Raji (cell line): ENCODE data around the gene RAB40B.

ENCODE experiments used
- POLR2A ChIP-seq: IDR thresholded peaks from 2 replicates; pipeline ENCODE4 v1.6.1; 2011; ENCODE audit warnings: low read depth, low read length, control low read depth; ENCODE audit not compliant: insufficient read depth

The RAB40B gene, protein sequence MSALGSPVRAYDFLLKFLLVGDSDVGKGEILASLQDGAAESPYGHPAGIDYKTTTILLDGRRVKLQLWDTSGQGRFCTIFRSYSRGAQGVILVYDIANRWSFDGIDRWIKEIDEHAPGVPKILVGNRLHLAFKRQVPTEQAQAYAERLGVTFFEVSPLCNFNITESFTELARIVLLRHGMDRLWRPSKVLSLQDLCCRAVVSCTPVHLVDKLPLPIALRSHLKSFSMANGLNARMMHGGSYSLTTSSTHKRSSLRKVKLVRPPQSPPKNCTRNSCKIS

DNA sequence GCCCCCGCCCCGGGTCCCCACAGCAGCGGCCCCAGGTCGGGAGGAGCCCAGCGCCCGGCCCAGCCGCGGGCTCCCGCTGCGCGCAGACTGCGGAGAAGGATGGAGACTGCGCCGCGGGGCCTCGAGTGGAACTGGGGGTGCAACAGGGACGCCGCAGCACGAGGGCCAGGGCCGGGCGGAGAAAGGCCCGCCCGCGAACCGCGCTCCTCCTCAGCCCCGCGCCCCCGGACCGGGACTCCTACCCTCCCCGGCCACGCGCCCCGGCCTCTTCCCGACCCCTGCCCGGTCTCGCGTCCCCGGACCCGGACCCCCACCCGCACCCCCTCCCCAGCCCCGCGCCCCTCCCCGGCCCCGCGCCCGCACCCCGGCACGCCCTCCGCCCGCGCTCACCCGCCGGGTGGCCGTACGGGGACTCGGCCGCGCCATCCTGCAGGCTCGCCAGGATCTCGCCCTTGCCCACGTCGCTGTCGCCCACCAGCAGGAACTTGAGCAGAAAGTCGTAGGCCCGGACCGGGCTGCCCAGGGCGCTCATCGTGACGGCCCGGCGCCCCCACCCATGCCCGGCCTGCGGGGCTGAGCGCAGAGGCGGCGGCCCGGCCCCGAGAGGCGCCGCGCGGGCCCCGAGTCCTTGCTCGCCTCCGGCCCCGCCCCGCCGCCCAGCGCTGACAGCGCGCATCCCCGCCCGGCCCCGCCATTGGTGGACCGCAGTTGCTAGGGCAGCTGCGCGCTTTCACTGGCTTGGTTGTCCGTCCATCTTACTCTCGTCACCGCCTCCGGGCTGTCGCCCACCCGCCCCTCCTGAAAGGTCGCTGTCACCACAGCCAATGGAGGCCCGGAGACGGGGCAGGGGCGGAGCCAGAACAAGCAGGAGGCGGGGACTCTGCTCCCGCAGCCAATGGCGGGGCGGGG is at the start of gene RAB40B:
RAB40B (minus strand) TSS at position 634 of the 909 bp plus-strand sequence; CDS start at position 532, 102 bp downstream.
- TF ChIP-seq POLR2A = no peak

DNA sequence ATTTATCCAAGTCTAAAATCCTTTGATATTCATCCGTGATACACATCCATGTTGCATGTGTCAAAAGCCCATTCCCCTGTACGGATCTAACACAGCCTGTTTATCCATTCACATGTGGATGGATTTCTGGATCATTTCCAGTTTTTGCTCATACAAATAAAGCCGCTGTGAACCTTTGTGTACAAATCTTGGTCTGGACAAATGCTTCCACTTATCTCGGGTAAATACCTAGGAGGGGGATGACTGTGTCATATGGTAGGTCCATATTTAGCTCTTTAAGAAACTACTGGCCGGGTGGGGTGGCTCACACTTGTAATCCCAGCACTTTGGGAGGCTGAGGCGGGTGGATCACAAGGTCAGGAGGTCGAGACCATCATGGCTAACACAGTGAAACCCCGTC is 47.0 kb upstream of the RAB40B start:
- TF ChIP-seq POLR2A = no peak

DNA sequence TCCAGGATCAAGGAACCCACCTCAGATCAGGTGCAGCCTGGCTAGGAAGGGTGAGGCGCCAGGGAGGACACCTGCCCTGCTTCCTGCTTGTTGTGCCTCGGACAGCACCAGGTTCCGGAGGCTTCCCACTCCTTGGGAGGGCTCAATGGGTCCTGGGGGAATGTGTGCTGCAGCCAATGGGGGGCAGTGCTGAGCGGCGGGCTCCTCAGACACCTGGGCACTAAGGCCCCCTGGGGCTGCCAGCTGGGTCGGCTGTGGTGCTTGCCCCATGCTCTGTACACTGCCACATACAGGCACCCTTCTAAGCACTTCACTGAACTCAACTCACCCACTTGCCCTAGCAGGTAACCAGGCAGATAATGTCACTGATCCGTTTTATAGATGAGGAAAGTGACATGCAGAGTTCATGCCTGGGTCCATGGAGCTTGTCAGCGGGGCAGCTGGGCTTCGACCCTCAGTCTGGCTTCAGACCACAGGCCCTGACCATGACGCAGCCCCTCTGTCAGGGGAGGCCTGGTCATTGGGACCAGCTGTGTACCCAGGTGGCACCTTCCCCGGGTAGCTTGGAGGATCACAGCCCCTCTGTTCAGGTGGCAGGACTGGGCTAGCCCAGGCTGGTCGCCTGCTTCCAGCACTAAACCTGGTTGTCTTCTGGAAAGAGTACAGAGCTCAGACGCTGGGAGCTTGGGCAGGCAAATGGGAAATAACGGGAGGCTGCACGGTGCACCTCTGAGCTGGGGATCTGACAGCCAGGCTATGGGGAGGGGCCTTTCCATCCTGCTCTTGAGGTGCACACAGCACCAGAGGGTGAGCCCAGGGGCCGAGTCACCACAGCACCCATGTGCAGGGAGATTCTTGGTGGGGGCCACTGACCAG is 45.1 kb upstream of the RAB40B start:
- no peak for TF ChIP-seq POLR2A

DNA sequence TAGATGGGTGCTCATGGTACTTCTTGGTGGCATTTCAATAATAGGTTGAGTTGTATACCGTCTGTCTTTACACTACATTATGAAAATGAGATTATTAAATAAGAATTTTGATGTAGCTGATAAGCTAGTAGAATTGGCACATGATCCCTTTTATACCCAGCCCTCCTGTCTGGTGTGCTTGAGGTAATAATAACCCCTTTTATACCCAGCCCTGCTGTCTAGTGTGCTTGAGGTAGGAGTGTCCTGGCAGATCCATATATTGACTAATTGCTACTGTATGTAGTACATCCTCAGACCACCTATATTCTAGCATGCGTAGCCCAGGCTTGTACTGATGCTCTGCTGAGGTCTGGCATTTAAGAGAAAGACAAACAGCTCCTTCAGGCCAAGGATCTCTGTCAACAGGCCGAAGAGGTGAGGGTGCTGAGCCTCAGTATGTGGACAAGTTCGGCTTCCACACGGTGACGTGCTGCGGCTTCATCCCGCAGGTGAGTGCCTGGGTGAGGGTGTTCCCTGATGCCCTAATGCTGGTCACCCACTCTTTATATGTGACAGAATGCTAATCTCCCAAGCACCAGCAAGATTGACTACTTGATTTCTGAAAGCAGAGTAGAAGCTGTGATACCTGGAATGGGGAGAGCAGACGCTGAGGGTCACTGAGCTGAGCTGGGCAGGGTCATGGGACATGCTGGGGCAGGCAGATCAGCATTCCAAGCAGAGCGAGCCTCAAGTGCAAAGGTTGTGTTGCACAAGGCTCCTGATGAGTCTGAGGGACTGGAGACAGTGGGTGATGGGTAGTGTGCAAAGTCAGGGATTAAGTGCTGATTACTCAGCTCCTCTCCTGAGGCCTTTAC is 42.6 kb upstream of the RAB40B start:
- TF ChIP-seq POLR2A = no peak

DNA sequence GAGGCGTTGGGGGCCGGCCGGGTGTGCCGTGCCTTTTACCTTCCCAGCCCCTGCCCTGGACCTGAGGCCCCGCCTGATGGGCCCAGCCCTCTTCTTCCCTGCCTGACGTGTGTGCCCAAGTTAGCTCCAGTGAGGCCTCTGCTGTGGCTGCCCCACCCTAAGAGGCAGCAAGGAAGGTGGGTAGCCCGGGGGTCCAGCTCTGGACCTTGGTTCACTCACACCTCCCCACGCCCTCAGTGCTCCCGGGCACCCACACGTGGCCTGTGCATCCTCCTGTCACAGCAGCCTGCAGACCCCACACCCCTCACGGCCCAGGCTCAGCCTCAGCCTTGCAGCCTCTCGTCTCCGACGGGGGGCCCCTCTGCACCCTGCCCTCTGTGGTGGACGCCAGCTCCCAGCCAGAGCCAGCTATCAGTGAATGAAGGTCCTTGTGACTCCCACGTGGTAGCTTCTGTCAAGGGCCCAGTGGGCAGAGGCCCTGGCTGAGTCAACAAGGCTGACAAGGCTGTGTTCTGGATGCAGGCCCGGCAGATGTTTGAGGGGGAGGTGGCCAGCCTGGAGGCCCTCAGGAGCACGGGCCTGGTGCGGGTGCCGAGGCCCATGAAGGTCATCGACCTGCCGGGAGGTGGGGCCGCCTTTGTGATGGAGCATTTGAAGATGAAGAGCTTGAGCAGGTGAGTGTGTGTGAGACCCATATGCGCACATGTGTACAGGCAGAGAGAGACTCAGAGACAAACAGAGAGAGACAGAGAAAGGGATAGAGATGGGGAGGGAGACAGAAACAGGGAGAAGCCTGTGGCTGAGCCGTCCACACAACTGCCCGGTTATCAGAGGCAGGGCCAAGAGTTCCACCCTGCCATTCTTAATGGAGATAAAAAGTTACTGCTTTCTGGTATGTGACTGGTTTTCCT is 39.7 kb upstream of the RAB40B start:
- TF ChIP-seq POLR2A = no peak

DNA sequence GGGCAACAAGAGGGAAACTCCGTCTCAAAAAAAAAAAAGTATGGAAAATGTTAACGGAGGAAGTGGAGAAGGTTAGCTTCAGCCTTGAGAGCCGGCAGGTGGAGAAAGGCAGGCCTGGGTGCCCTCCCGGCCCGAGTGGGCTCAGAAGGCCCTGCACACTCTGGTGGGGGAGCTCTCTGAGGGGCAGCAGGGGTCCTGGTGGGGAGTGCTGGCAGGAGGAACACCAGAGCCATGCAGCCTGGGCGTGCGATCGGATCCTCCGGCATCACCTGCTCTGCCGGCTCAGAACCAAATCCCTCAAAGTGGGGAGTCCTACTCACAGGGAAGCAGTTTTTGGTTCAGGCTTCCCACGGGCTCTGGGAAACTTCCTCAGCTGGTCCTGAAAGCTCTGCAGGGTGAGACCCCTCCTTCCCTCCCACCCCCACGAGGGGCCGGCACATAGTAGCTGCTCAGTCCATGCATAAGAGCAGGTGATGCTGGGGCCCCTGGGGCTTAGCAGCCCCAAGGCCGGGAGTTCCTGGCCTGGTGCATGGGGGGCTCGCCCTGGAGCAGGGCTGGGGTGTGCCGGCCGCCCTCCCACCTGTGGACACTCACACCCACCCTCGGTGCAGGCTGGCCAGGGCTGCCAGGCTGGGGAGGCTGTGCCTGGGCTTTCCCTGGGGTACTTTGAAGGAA is 38.1 kb upstream of the RAB40B start:
- TF ChIP-seq POLR2A = no peak

DNA sequence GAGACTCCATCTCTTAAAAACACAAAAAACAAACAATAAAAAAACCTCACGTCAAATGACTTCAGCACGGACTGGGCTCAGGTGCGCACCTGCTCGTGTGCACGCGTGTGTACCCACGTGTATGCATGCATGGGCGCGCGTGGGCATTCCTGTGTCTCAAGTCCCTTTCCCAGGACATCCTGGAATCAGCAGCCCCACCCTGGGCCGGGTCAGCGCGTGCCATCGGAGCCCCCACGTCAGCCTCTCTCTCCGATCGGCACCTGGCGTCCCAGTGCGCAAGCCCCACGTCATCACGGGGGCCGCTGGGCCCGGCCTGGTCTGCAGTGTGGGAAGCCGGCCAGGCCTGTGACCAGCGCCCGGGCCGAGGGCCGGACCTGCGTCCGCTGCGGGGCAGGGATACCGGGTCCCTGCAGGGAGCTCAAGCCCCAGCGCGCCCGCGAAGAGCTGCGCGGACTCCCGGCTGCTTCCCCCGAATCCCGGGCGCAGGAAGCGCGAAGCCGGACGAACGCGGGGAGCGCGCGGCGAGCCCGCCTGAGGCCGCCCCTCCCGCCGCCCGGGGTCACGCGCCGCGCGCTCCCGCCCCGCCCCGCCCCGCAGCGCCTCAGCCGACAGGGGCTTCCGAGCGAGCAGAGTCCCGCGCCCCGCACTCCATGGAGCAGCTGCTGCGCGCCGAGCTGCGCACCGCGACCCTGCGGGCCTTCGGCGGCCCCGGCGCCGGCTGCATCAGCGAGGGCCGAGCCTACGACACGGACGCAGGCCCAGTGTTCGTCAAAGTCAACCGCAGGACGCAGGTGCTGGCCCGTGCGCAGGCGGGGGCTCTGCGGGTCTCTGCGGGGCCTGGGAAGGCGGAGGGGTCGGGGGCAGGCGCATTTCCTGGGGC is 36.7 kb upstream of the RAB40B start, which contains the start of gene FN3K:
FN3K (plus strand) TSS at position 629 of the 880 bp plus-strand sequence; CDS start at position 651, 22 bp downstream.
- TF ChIP-seq POLR2A = no peak

DNA sequence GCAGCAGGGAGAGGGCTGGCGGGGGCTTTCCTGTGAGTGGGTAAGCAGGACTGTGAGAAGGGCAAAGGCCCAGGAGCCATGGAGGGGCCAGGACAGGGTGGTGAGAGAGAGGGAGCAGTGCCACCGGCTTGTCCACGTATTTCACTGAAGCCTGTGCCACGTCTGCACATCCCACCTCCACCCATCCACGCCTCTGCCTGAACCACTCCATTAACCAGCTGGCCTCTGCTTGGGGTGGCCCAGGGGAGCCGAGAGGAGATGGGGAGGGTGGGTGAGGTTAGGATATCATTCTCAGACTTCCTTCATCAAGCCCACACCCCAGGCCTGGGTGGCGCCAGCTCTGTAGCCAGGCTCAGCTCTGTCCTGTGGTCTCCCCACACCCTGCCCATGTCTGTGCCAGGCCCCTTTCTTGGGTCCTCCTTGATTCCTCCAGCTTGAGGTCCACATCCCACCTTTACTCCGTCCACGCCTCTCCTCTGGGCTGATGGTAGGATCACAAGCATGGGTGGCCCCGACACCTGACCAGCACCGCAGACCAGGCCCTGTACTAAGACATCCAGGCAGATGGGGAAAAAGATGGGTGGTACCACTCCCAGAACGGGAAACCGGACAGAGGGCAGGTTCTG is 33.7 kb upstream of the RAB40B start:
- TF ChIP-seq POLR2A = no peak

DNA sequence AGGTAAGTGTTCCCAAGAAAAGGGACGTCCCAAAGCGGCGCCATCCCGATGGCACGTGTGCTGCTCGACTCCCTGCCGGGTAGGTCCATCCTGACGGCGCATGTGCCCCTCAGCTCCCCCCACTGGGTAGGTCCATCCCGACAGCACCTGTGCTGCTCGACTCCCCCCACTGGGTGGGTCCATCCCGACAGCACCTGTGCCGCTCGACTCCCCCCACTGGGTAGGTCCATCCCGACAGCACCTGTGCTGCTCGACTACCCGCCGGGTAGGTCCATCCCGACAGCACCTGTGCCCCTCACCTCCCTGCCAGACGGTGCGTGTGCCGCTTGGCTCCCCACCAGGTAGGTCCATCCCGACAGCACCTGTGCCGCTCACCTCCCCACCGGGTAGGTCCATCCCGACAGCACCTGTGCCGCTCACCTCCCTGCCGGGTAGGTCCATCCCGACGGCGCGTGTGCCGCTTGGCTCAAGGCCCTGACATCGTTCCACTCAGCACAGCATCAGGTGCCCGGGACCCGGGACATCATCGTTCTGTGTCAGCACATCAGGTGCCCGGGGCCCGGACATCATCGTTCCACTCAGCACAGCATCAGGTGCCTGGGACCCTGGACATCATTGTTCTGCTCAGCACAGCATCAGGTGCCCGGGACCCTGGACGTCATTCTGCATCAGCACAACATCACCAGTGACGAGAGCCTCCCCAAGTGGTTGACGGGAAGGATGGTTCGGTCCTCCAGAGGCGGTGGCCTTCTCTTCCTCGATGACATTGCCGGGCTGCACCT is 31.2 kb upstream of the RAB40B start:
- TF ChIP-seq POLR2A = no peak

DNA sequence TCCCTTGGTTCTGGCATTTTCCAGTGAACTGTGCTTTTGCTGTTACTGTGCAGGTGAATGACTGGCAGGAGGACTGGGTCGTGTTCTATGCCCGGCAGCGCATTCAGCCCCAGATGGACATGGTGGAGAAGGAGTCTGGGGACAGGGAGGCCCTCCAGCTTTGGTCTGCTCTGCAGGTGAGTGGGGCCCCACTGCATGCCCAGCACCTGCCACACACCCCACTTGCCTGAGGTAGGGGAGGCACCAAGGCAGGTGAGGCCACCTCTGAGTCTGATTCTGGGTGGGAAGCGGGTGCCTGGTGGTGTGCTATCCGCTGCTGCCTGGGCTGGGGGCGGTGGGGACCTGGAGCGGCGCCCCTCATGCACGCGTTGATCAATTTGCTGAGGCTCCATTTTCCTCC is 27.9 kb upstream of the RAB40B start:
- no peak for TF ChIP-seq POLR2A
